ENCODE measurements around the gene NANS. TPM values are rescaled to one million over a fixed set of nuclear protein-coding genes. Genes with fewer than 3 reads are reported as not detected.

Gene NANS
- total and polyA plus RNA-seq, 2 of the 8 experiments (the other 6 are each of a cell fraction or from before 2014, with no cell fraction given): 56.5 to 67.3 TPM

- TF ChIP-seq, protein P1, sequence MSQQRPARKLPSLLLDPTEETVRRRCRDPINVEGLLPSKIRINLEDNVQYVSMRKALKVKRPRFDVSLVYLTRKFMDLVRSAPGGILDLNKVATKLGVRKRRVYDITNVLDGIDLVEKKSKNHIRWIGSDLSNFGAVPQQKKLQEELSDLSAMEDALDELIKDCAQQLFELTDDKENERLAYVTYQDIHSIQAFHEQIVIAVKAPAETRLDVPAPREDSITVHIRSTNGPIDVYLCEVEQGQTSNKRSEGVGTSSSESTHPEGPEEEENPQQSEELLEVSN (IDR thresholded peaks at IDR 0.05): no peak
- TF ChIP-seq RNF2 (IDR thresholded peaks at IDR 0.05; ENCODE audit: borderline replicate concordance, low read depth, low read length, missing control alignments, poor library complexity, severe bottlenecking): no peak
- no peak for TF ChIP-seq CTBP2 (IDR thresholded peaks at IDR 0.05; ENCODE audit: borderline replicate concordance, insufficient read depth, insufficient read length, low read length)
- no peak for TF ChIP-seq POLR2A (IDR thresholded peaks at IDR 0.05; ENCODE audit: control extremely low read depth in 1 of 2, low read depth in 2 of 2, low read length in 2 of 2)
These were observed 35.9 kb upstream of the NANS start (continued) for GRCh38 chr9:98020476-98021145.
